Right lobe of liver (tissue), 4 donors: ENCODE measurements around the gene SPATS2.

ENCODE experiments used
- CTCF ChIP-seq, 4 donors: fragments of 200-600 bp in 3 of 4; fragments of 450-650 bp in 1 of 4; IDR thresholded peaks; one replicate each; pipeline versions ENCODE4 v1.5.1 to v1.8.0; 2016 to 2022; ENCODE audit warnings: antibody characterized with exemption in 4 of 4, mild to moderate bottlenecking in 2 of 4
- POLR2A ChIP-seq: fragments of 450-650 bp; IDR thresholded peaks from one replicate; pipeline ENCODE4 v1.6.1; 2017; ENCODE audit warnings: antibody characterized with exemption, mild to moderate bottlenecking
- donor health status: DM: no; HTN: no; CAD: no.
- donor health status: DM: no; HTN: no; CAD: no.
- donor health status: DM: no; HTN: yes; CAD: no.

- no peak for TF ChIP-seq CTCF (IDR thresholded peaks at IDR 0.05)
- no peak for TF ChIP-seq POLR2A
Observed at GRCh38 chr12:49462083-49462744, 95.0 kb downstream of the SPATS2 start.
